T-helper 2 cell treated with Interferon-gamma antibody and Interleukin-4, amounts not matched to agents 5 μg/mL and 100 μg/mL, for 36 hours (primary cell): ENCODE results near the gene GHR.

ENCODE experiments used
- DNase-seq: peaks from one replicate; pipeline ENCODE4 v3.0.0; 2021; ENCODE audit warnings: low spot score
- H3K27ac Mint-ChIP-seq: one replicate; pipeline ENCODE4 v1.8.0; 2021; ENCODE audit warnings: mild to moderate bottlenecking, mixed read lengths
- H3K27me3 Mint-ChIP-seq: one replicate; pipeline ENCODE4 v1.8.0; 2021; ENCODE audit warnings: low read depth, mixed read lengths
- H3K36me3 Mint-ChIP-seq: one replicate; pipeline ENCODE4 v1.8.0; 2021; ENCODE audit warnings: low read depth, mixed read lengths
- H3K4me1 Mint-ChIP-seq: one replicate; pipeline ENCODE4 v1.8.0; 2021; ENCODE audit warnings: low read depth, mixed read lengths
- H3K4me3 Mint-ChIP-seq: one replicate; pipeline ENCODE4 v1.8.0; 2022; ENCODE audit warnings: mild to moderate bottlenecking, moderate library complexity, mixed read lengths
- H3K9me3 Mint-ChIP-seq: one replicate; pipeline ENCODE4 v1.8.0; 2021; ENCODE audit warnings: mixed read lengths

Gene GHR

GRCh38 chr5:42629284-42629683 is 206.0 kb downstream of the GHR start:
- no peaks in the 10 kb centered on the region for H3K9me3 Mint-ChIP-seq
- H3K36me3 Mint-ChIP-seq = no peaks in the 10 kb centered on the region
- no peak overlapping the region for H3K4me3 Mint-ChIP-seq
- no peak for DNase-seq
- peaks cover 6% of the 10 kb centered on the region for H3K27me3 Mint-ChIP-seq
- H3K4me1 Mint-ChIP-seq = no peaks in the 10 kb centered on the region
- no peak overlapping the region for H3K27ac Mint-ChIP-seq

GRCh38 chr5:42631241-42631640 is 208.0 kb downstream of the GHR start:
- no peak for DNase-seq
- no peaks in the 10 kb centered on the region for H3K9me3 Mint-ChIP-seq
- H3K36me3 Mint-ChIP-seq = no peaks in the 10 kb centered on the region
- H3K4me1 Mint-ChIP-seq = no peaks in the 10 kb centered on the region
- H3K27ac Mint-ChIP-seq = no peak overlapping the region
- no peak overlapping the region for H3K4me3 Mint-ChIP-seq
- H3K27me3 Mint-ChIP-seq = peaks cover 4% of the 10 kb centered on the region

- no peak overlapping the region for H3K4me3 Mint-ChIP-seq
- H3K36me3 Mint-ChIP-seq = no peaks in the 10 kb centered on the region
Measured at GRCh38 chr5:42632354-42632900, 209.2 kb downstream of the GHR start.

GRCh38 chr5:42634575-42634974 is 211.3 kb downstream of the GHR start:
- no peaks in the 10 kb centered on the region for H3K36me3 Mint-ChIP-seq
- H3K27me3 Mint-ChIP-seq = peaks cover 7% of the 10 kb centered on the region
- no peak overlapping the region for H3K4me3 Mint-ChIP-seq
- H3K27ac Mint-ChIP-seq = no peak overlapping the region
- no peak for DNase-seq
- no peaks in the 10 kb centered on the region for H3K9me3 Mint-ChIP-seq
- no peaks in the 10 kb centered on the region for H3K4me1 Mint-ChIP-seq

More at GRCh38 chr5:42632354-42632900, 209.2 kb downstream of the GHR start:
- Mint-ChIP-seq H3K27me3 (peaks cover 5% of the 10 kb centered on the region), H3K4me1 (no peaks in the 10 kb centered on the region), H3K9me3 (no peaks in the 10 kb centered on the region), H3K27ac (no peak overlapping the region)
- DNase-seq = no peak

- H3K36me3 Mint-ChIP-seq = no peaks in the 10 kb centered on the region
- DNase-seq = no peak
- no peak overlapping the region for H3K4me3 Mint-ChIP-seq
- no peaks in the 10 kb centered on the region for H3K9me3 Mint-ChIP-seq
- H3K4me1 Mint-ChIP-seq = no peaks in the 10 kb centered on the region
- no peak overlapping the region for H3K27ac Mint-ChIP-seq
- H3K27me3 Mint-ChIP-seq = peaks cover 8% of the 10 kb centered on the region
Measured at GRCh38 chr5:42636425-42636824, 213.2 kb downstream of the GHR start.

GRCh38 chr5:42636946-42637345 is 213.7 kb downstream of the GHR start:
- H3K27me3 Mint-ChIP-seq = peaks cover 10% of the 10 kb centered on the region
- no peak overlapping the region for H3K4me3 Mint-ChIP-seq
- H3K36me3 Mint-ChIP-seq = no peaks in the 10 kb centered on the region
- no peak for DNase-seq
- H3K27ac Mint-ChIP-seq = no peak overlapping the region
- no peaks in the 10 kb centered on the region for H3K9me3 Mint-ChIP-seq
- no peaks in the 10 kb centered on the region for H3K4me1 Mint-ChIP-seq

GRCh38 chr5:42638972-42639371 is 215.7 kb downstream of the GHR start:
- H3K36me3 Mint-ChIP-seq = no peaks in the 10 kb centered on the region
- no peaks in the 10 kb centered on the region for H3K9me3 Mint-ChIP-seq
- DNase-seq = no peak
- no peaks in the 10 kb centered on the region for H3K4me1 Mint-ChIP-seq
- no peak overlapping the region for H3K27ac Mint-ChIP-seq
- peaks cover 8% of the 10 kb centered on the region for H3K27me3 Mint-ChIP-seq
- no peak overlapping the region for H3K4me3 Mint-ChIP-seq

GRCh38 chr5:42640835-42641234 is 217.6 kb downstream of the GHR start:
- Mint-ChIP-seq H3K4me1 (no peaks in the 10 kb centered on the region), H3K4me3 (no peak overlapping the region), H3K27me3 (peaks cover 10% of the 10 kb centered on the region), H3K27ac (no peak overlapping the region), H3K9me3 (no peaks in the 10 kb centered on the region), H3K36me3 (no peaks in the 10 kb centered on the region)
- DNase-seq = no peak

- Mint-ChIP-seq H3K4me1 (no peaks in the 10 kb centered on the region), H3K36me3 (no peaks in the 10 kb centered on the region), H3K27me3 (peaks cover 10% of the 10 kb centered on the region), H3K4me3 (no peak overlapping the region), H3K27ac (no peak overlapping the region), H3K9me3 (no peaks in the 10 kb centered on the region)
- no peak for DNase-seq
Measured at GRCh38 chr5:42641336-42642005, 218.2 kb downstream of the GHR start.

GRCh38 chr5:42642006-42642405 is 218.8 kb downstream of the GHR start:
- no peaks in the 10 kb centered on the region for H3K4me1 Mint-ChIP-seq
- no peak overlapping the region for H3K27ac Mint-ChIP-seq
- H3K27me3 Mint-ChIP-seq = peaks cover 10% of the 10 kb centered on the region
- H3K9me3 Mint-ChIP-seq = no peaks in the 10 kb centered on the region
- no peak for DNase-seq
- H3K4me3 Mint-ChIP-seq = no peak overlapping the region
- no peaks in the 10 kb centered on the region for H3K36me3 Mint-ChIP-seq

- no peak for DNase-seq
- Mint-ChIP-seq H3K9me3 (no peaks in the 10 kb centered on the region), H3K27me3 (peaks cover 7% of the 10 kb centered on the region), H3K36me3 (no peaks in the 10 kb centered on the region), H3K4me3 (no peak overlapping the region), H3K4me1 (no peaks in the 10 kb centered on the region), H3K27ac (no peak overlapping the region)
Measured at GRCh38 chr5:42643360-42643759, 220.1 kb downstream of the GHR start.

- Mint-ChIP-seq H3K27me3 (peaks cover 7% of the 10 kb centered on the region), H3K4me3 (no peak overlapping the region), H3K27ac (no peak overlapping the region), H3K9me3 (no peaks in the 10 kb centered on the region), H3K4me1 (no peaks in the 10 kb centered on the region), H3K36me3 (no peaks in the 10 kb centered on the region)
- DNase-seq = no peak
Measured at GRCh38 chr5:42645138-42645537, 221.9 kb downstream of the GHR start.

- H3K9me3 Mint-ChIP-seq = no peaks in the 10 kb centered on the region
Measured at GRCh38 chr5:42648036-42648435, 224.8 kb downstream of the GHR start.

GRCh38 chr5:42648915-42649314 is 225.7 kb downstream of the GHR start:
- no peaks in the 10 kb centered on the region for H3K4me1 Mint-ChIP-seq

More at GRCh38 chr5:42648036-42648435, 224.8 kb downstream of the GHR start:
- no peak overlapping the region for H3K27ac Mint-ChIP-seq
- H3K4me1 Mint-ChIP-seq = no peaks in the 10 kb centered on the region
- no peak overlapping the region for H3K4me3 Mint-ChIP-seq
- peaks cover 9% of the 10 kb centered on the region for H3K27me3 Mint-ChIP-seq
- H3K36me3 Mint-ChIP-seq = no peaks in the 10 kb centered on the region
- DNase-seq = no peak

GRCh38 chr5:42650084-42650483 is 226.8 kb downstream of the GHR start:
- Mint-ChIP-seq H3K4me1 (no peaks in the 10 kb centered on the region), H3K4me3 (no peak overlapping the region), H3K36me3 (no peaks in the 10 kb centered on the region), H3K9me3 (no peaks in the 10 kb centered on the region), H3K27me3 (peaks cover 12% of the 10 kb centered on the region), H3K27ac (no peak overlapping the region)
- DNase-seq = no peak

More at GRCh38 chr5:42648915-42649314, 225.7 kb downstream of the GHR start:
- Mint-ChIP-seq H3K27me3 (peaks cover 11% of the 10 kb centered on the region), H3K36me3 (no peaks in the 10 kb centered on the region), H3K27ac (no peak overlapping the region), H3K9me3 (no peaks in the 10 kb centered on the region), H3K4me3 (no peak overlapping the region)
- DNase-seq = no peak
